GM23248 (cell line): ENCODE measurements around the gene ASTE1. TPM values are rescaled to one million over a fixed set of nuclear protein-coding genes. Genes with fewer than 3 reads are reported as not detected.

Source experiments
- DNase-seq: peaks from one replicate; pipeline ENCODE4 v3.0.0-alpha.2; 2015
- H2AFZ ChIP-seq: fragments of 200-600 bp; sonication (generic); 2 replicates; pipeline ENCODE4 v1.6.1; 2016; ENCODE audit warnings: antibody characterized with exemption
- H3F3A ChIP-seq: fragments of 200-600 bp; sonication (generic); 2 replicates; pipeline ENCODE4 v1.6.1; 2016; ENCODE audit warnings: mild to moderate bottlenecking, antibody characterized with exemption, mixed run types; ENCODE audit not compliant: insufficient read depth
- H3K27ac ChIP-seq: fragments of 200-600 bp; sonication (generic); 2 replicates; pipeline ENCODE4 v1.5.1; 2016; ENCODE audit warnings: mild to moderate bottlenecking
- H3K27me3 ChIP-seq: fragments of 200-600 bp; sonication (generic); replicated peaks from 2 replicates; pipeline ENCODE4 v1.6.1; 2016; ENCODE audit warnings: mild to moderate bottlenecking; ENCODE audit not compliant: insufficient read depth
- H3K36me3 ChIP-seq: fragments of 200-600 bp; sonication (generic); 2 replicates; pipeline ENCODE4 v1.6.1; 2016; ENCODE audit warnings: low read depth, mild to moderate bottlenecking
- H3K4me1 ChIP-seq: fragments of 200-600 bp; sonication (generic); 2 replicates; pipeline ENCODE4 v1.6.1; 2016; ENCODE audit warnings: mild to moderate bottlenecking; ENCODE audit not compliant: insufficient read depth
- H3K4me2 ChIP-seq: fragments of 200-600 bp; sonication (generic); one replicate; pipeline ENCODE4 v1.6.1; 2016; ENCODE audit warnings: mild to moderate bottlenecking; ENCODE audit not compliant: unreplicated experiment
- H3K4me3 ChIP-seq: fragments of 200-600 bp; sonication (generic); 2 replicates; pipeline ENCODE4 v1.5.1; 2016; ENCODE audit warnings: mild to moderate bottlenecking
- H3K79me2 ChIP-seq: fragments of 200-600 bp; sonication (generic); 2 replicates; pipeline ENCODE4 v1.6.1; 2016; ENCODE audit warnings: mild to moderate bottlenecking; ENCODE audit not compliant: insufficient read depth
- H3K9ac ChIP-seq: fragments of 200-600 bp; sonication (generic); 2 replicates; pipeline ENCODE4 v1.6.1; 2016; ENCODE audit warnings: mild to moderate bottlenecking
- H3K9me2 ChIP-seq: fragments of 200-600 bp; sonication (generic); 2 replicates; pipeline ENCODE4 v1.6.1; 2016; ENCODE audit warnings: mixed run types, mild to moderate bottlenecking, moderate library complexity; ENCODE audit not compliant: insufficient read depth
- H3K9me3 ChIP-seq: fragments of 200-600 bp; sonication (generic); one replicate; pipeline ENCODE4 v1.6.1; 2017; ENCODE audit warnings: low read depth
- H4K20me1 ChIP-seq: fragments of 200-600 bp; sonication (generic); 2 replicates; pipeline ENCODE4 v1.6.0; 2016; ENCODE audit not compliant: insufficient read depth
- EZH2 ChIP-seq: fragments of 200-600 bp; sonication (generic); IDR thresholded peaks from 2 replicates; pipeline ENCODE4 v1.6.1; 2018; ENCODE audit warnings: antibody characterized with exemption, mild to moderate bottlenecking; ENCODE audit not compliant: insufficient read depth, poor library complexity, severe bottlenecking
- EZH2phosphoT487 ChIP-seq: fragments of 200-600 bp; sonication (generic); IDR thresholded peaks from 2 replicates; pipeline ENCODE4 v1.6.1; 2018; ENCODE audit warnings: antibody characterized with exemption, moderate library complexity, mild to moderate bottlenecking, low read depth; ENCODE audit not compliant: insufficient read depth
- WGBS, 2 experiments: methylation state at CpG; one replicate each; pipeline ENCODE4 v1.1.6; 2015 to 2017; ENCODE audit warnings: low lambda C conversion rate in 2 of 2, low coverage in 1 of 2; ENCODE audit errors: missing lambda C conversion rate in 2 of 2; 5-methylcytosine and 5-hydroxymethylcytosine counted together
- in situ Hi-C: fragments of 300-500 bp; cut with MboI; formaldehyde crosslinking; loops from 2 replicates; pipeline ENCODE4 v1.15.0; 2020
- polyA plus RNA-seq: library from polyadenylated mRNA; unstranded; fragments of >200 nt; fragmentation: Nextera tagmentation; extraction: Ambion mirVana; gene quantifications from 2 replicates; pipeline ENCODE4 v1.2.1, GENCODE V29; 2016
- total RNA-seq: library from RNA; depleted of rRNA; stranded (reverse); fragments of >200 nt; shearing (Covaris generic); gene quantifications from 2 replicates; pipeline ENCODE4 v1.2.3, GENCODE V29; 2014

Gene ASTE1
- total and polyA plus RNA-seq, 2 experiments from 2014 or later: 4.8 to 5.3 TPM

GRCh38 chr3:131028844-131029243 lies 2.2 kb upstream of the ASTE1 start:
- Histone ChIP-seq H4K20me1 (no peaks in the 10 kb centered on the region), H2AFZ (no peak overlapping the region), H3K4me1 (peaks cover 15% of the 10 kb centered on the region), H3K79me2 (peaks cover 16% of the 10 kb centered on the region; the same call in 1 of the 2 replicates), H3K9ac (no peak overlapping the region), H3K27ac (no peak overlapping the region), H3K4me2 (no peak overlapping the region), H3F3A (0 out of 2 replicates have a peak, but pooled peaks cover 6% of the 10 kb centered on the region), H3K9me3 (no peaks in the 10 kb centered on the region), H3K4me3 (no peak overlapping the region), H3K27me3 (no peaks in the 10 kb centered on the region), H3K9me2 (no peaks in the 10 kb centered on the region), H3K36me3 (no peaks in the 10 kb centered on the region)
- WGBS, 2 experiments: 96 to 99% methylated on average over 3 of the region's 3 CpGs
- in situ Hi-C loops: loop anchor here (25.0 kb wide), 2 partner anchors 458 to 983 kb away; no protein-coding TSS in a partner anchor
- TF ChIP-seq EZH2phosphoT487 (no peak), EZH2 (no peak)
- no peak for DNase-seq

- Histone ChIP-seq H3K4me2 (peak overlapping the region; percentile 83), H3K9ac (peak overlapping the region; percentile 92), H3K27ac (no peak overlapping the region), H4K20me1 (no peaks in the 10 kb centered on the region), H3K4me1 (peaks cover 27% of the 10 kb centered on the region), H2AFZ (peak overlapping the region; percentile 93; the same call in 1 of the 2 replicates), H3K9me2 (no peaks in the 10 kb centered on the region), H3K36me3 (no peaks in the 10 kb centered on the region), H3K79me2 (peaks cover 18% of the 10 kb centered on the region), H3F3A (no peaks in the 10 kb centered on the region), H3K4me3 (peak overlapping the region; percentile 80), H3K9me3 (no peaks in the 10 kb centered on the region), H3K27me3 (no peaks in the 10 kb centered on the region)
- no peak for DNase-seq
- in situ Hi-C loops: loop anchor here (25.0 kb wide), 2 partner anchors 462 to 987 kb away; no protein-coding TSS in a partner anchor
- TF ChIP-seq EZH2phosphoT487 (no peak), EZH2 (no peak)
- 61 to 68% methylated on average over 1 of the region's 1 CpG for WGBS, 2 experiments
These were observed 1.1 kb downstream of the ASTE1 start for GRCh38 chr3:131025539-131025938.

GRCh38 chr3:131020122-131020693 lies 6.4 kb downstream of the ASTE1 start:
- TF ChIP-seq EZH2: no peak
- TF ChIP-seq EZH2phosphoT487: no peak

GRCh38 chr3:131018970-131019369 lies 7.7 kb downstream of the ASTE1 start:
- TF ChIP-seq EZH2 (no peak), EZH2phosphoT487 (no peak)
- Histone ChIP-seq H3F3A (peaks cover under 1% of the 10 kb centered on the region; the same call in 1 of the 2 replicates), H3K36me3 (peaks cover 30% of the 10 kb centered on the region), H3K4me1 (peaks cover 12% of the 10 kb centered on the region; the same call in 1 of the 2 replicates), H3K27me3 (no peaks in the 10 kb centered on the region), H4K20me1 (no peaks in the 10 kb centered on the region), H2AFZ (no peak overlapping the region), H3K27ac (no peak overlapping the region), H3K4me2 (no peak overlapping the region), H3K4me3 (no peak overlapping the region), H3K9ac (no peak overlapping the region), H3K9me2 (no peaks in the 10 kb centered on the region), H3K9me3 (no peaks in the 10 kb centered on the region), H3K79me2 (peaks cover 18% of the 10 kb centered on the region)
- in situ Hi-C loops: no loop called here
- no peak for DNase-seq
- 94 to 95% methylated on average over 3 of the region's 3 CpGs for WGBS, 2 experiments

More at GRCh38 chr3:131020122-131020693, 6.4 kb downstream of the ASTE1 start:
- Histone ChIP-seq H4K20me1 (no peaks in the 10 kb centered on the region), H3K4me1 (peaks cover 13% of the 10 kb centered on the region; the same call in 1 of the 2 replicates), H3K4me3 (no peak overlapping the region), H3K79me2 (peaks cover 25% of the 10 kb centered on the region), H2AFZ (no peak overlapping the region), H3K27ac (no peak overlapping the region), H3K27me3 (no peaks in the 10 kb centered on the region), H3F3A (no peaks in the 10 kb centered on the region), H3K36me3 (peaks cover 20% of the 10 kb centered on the region), H3K9ac (no peak overlapping the region), H3K9me3 (no peaks in the 10 kb centered on the region), H3K9me2 (no peaks in the 10 kb centered on the region), H3K4me2 (no peak overlapping the region)
- no peak for DNase-seq
- 76 to 79% methylated on average over 5 of the region's 5 CpGs for WGBS, 2 experiments
- in situ Hi-C loops: no loop called here
